ENCODE results near the gene PTTG1.
"Not testable (repeated sequence)": the region's sequence is repeated elsewhere in the genome, so short reads cannot be mapped to it uniquely, and the experiment has no call there.

The PTTG1 gene

DNA sequence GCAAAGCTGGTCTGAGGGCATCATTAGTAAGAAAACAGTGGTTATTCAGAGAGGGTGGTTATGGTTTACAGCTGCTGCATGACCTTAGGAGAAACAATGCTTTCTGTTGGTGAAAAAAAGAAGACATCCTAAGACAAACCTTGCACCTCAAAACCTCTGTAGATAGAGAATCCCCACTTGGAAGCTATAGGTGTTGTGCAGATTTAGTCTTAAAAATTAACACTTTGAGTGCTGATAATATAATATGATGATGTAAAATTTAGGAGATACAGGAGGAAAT lies 1.4 kb upstream of the PTTG1 start:
- no peak for DNase-seq (ENCODE audit: extremely low read depth in 1 of 2, low read depth in 1 of 2)

DNA sequence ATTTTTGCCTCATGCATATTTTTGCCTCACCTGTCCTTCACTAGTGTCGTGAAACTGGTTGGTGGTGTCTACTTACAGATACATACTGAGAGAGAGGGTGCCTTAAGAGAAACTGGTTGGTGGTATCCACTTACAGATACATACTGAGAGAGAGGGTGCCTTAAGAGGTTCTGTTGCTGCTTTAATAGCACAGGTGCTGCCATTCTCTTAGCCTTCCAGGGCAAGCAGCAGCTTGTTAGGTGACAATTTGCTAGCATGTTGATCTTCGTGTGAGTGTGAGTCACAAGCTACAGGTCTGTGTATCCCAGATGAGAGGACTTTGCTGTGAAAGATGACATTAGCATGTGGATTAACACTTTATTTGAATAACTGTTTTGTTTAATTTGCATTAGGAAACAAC lies 1.4 kb downstream of the PTTG1 start:
- no peak for DNase-seq (ENCODE audit: extremely low read depth in 1 of 2, low read depth in 1 of 2)

DNA sequence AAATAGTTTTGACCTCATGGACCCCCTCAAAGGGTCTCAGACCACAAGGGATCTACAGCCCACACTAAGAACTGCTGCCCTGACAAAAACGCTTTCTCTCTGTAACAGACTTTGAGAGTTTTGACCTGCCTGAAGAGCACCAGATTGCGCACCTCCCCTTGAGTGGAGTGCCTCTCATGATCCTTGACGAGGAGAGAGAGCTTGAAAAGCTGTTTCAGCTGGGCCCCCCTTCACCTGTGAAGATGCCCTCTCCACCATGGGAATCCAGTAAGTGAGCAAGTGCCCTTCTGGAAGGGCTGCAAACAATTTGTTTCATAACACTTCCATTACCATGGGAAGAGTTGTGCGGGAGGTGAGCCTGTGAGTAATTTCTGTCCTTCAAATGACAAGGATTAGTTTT lies 6.0 kb downstream of the PTTG1 start:
- DNase-seq (ENCODE audit: extremely low read depth in 1 of 2, low read depth in 1 of 2): no peak

DNA sequence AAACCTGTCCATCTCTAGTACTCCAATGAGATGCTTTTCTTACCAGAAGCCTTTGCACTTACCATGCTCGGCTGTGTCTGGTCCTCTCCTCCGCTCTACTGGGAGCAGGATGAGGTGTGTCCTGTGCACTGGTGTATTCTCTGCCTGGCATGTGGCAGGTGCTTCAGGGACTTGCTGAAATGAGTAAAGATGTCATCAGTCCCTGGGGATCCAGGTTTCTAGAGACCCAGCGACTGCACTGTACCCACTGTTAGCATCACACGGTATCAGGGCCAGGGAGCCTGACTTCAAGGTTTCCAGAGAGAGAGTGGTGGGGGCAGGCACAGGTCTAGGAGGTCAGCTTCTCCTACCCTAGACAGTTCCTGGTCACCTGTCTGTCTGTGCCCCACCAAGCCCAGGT lies 10.5 kb downstream of the PTTG1 start:
- no peak for DNase-seq (ENCODE audit: extremely low read depth in 1 of 2, low read depth in 1 of 2)

DNA sequence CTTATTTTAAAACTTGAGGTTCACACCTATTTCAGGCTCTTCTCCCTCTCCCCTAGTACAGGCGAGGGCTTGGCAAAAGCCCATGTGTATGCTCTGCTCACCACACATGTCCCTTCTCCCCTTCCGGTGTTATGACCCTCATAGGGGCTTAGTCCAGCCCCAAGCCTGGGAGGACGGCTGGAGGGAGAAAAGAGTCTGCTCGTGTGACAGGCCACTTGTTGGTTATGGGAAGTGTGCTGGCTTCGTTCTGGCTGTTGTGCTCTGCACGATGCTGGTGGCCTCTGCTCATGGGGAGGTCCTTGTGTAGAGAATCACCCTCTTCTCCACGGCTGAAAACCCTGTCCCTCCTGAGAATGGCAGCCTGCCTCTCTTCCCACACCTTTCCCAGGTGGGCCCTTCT lies 11.1 kb downstream of the PTTG1 start:
- no peak for DNase-seq (ENCODE audit: extremely low read depth in 1 of 2, low read depth in 1 of 2)

DNA sequence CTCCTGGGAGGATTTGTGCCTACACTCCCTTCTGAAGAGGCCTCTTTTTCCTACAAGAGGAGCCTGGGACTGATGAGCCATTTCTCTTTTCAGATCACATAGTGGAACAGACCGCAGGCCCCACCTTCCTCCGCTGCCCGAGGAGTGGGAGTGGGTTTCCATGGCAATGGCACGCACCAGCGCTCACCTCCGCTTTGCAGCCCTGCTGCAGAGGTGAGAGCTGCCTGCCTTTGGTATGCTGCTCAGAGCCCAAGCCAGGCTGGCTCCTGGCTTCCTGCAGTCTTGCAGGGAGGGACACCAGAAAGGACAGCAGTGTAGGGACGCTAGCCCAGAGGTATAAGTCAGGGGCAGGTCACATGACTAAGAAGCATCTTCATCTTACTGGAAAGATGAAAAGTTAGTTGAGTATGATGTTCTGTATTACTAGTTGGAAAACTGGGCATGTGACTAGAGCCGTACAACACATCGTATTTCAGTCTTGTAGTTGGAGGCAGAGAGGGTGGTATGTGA lies 12.4 kb downstream of the PTTG1 start:
- DNase-seq (ENCODE audit: extremely low read depth in 1 of 2, low read depth in 1 of 2): no peak

DNA sequence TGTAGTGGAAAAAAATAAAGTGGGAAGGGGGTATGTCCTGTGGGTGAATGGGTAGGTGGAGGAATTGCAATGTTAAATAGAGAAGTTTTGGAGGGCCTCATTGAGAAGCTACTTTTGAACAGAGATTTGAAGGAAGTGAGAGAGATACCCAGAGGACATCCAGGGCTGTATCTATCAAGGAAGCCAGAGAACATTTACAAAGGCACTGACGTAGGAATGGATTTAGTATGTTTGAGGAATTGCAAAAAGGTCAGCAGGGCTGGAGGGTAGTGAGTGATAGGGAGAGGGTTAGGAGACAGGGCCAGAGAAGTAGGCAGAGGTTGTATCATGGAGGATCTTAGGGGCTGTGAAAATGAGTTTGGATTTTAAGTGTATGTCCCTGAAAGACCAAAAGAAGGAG lies 13.9 kb downstream of the PTTG1 start:
- no peak for DNase-seq (ENCODE audit: extremely low read depth in 1 of 2, low read depth in 1 of 2)

DNA sequence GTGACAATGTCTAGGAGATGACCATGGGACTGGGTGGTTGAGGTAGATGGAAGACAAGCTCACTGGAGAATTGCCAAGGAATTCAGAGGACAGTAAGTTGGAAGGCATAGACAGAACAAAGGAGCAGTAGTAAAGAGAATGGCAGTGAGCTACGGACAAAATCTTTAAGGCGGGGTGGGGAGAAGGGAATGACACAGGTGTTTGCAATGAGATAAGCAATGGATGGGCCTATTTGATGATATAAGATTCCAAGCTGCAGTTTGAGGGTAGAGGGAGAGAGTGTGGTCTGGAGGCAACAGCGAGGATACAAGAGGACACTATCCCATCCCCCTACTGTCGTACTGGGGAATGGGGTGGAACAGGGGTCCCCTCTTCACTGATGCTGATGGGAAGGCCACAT lies 14.4 kb downstream of the PTTG1 start:
- no peak for DNase-seq (ENCODE audit: extremely low read depth in 1 of 2, low read depth in 1 of 2)

DNA sequence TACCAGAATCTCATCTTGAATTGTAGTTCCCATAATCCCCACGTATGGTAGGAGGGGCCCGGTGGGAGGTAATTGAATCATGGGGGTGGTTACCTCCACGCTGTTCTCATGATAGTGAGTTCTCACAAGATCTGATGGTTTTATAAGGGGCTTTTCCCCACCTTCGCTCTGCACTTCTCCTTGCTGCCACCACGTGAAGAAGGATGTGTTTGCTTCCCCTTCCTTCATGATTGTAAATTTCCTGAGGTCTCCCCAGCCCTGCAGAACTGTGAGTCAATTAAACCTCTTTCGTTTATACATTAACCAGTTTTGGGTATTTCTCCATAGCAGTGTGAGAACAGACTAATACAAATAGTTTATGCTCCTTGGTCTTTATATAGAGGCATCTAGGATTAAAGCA lies 15.0 kb downstream of the PTTG1 start:
- not testable (repeated sequence) for DNase-seq (ENCODE audit: extremely low read depth in 1 of 2, low read depth in 1 of 2)

DNA sequence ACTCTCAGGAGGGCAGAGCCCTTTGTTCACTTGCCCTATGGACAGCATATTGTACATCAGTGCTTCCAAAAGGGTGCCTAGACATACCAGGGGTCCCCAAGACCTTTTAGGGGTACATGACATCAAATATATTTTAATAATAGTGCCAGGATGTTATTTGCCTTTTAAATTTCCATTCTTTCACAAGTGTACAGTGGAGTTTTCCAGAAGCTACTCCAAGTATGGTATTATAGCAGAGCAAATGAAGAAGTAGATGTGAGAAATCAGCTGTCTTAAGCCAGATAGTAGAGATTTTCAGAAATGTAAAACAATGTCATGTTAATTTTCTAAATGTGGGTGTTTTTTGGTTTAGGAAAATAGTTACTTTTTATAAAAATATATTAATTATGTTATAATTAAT lies 15.6 kb downstream of the PTTG1 start:
- no peak for DNase-seq (ENCODE audit: extremely low read depth in 1 of 2, low read depth in 1 of 2)

DNA sequence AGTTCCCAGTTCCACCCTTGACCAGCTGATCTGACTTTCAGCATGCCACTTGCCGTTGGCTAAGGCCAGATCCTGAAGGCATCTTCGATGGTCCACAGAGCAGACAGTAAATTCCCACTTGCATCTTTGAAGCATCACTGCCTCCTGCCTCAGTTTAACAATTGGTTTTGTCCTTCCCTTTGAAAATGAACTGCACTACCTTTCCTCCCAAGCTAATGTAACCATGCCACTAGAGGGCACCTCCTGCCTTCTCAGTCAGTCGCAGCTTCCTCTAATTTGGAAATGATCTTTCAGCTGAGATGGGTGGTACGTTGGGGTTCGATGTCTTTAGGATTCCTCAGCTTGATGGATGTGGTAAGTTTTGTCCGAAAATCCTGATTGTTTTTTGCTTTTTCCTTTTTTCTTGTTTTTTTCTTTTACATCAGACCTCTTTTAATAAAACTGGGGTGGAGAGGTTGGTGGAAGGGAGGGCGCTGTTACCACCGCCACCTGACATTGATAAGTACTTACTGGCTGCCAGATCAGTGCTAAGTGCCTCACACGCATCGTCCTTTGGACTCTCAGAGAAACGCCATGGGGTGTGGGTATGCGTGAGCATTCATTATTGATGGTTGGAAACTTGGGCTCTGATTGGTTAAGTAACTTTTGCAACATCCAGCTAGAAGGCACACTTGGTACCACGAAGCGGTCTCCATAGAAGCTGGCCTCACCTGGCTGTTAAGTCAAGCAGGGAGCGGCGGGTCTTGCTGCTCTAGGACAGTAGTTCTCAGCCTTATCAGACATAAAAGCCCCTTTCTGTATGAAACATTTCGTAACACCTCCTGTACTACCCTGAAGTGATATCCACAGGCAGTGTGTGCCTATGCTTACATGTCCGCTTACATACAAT lies 16.9 kb downstream of the PTTG1 start:
- peak in 1 of 2 donors; percentile 26 for DNase-seq (ENCODE audit: extremely low read depth in 1 of 2, low read depth in 1 of 2)

DNA sequence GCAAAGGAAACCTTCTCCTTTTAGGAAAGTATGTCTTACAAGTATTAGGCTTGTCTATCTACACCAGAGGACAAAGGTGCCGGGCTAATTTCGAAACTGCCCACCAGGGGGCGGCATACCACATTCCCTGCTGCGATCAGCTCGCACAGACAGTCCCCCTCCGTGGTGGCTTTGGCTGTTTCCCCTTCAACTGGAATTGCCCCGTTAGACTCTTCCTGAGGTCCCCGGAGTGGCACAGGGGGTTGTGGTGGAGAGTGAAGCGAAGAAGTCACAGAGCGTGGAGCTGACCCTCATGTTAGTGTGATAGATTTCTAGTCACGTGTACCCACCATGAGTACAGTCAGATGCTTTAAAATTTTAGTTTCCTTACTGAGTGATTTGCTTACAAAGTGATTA lies 17.5 kb downstream of the PTTG1 start:
- DNase-seq (ENCODE audit: extremely low read depth in 1 of 2, low read depth in 1 of 2): peak; percentile 70 to 83

DNA sequence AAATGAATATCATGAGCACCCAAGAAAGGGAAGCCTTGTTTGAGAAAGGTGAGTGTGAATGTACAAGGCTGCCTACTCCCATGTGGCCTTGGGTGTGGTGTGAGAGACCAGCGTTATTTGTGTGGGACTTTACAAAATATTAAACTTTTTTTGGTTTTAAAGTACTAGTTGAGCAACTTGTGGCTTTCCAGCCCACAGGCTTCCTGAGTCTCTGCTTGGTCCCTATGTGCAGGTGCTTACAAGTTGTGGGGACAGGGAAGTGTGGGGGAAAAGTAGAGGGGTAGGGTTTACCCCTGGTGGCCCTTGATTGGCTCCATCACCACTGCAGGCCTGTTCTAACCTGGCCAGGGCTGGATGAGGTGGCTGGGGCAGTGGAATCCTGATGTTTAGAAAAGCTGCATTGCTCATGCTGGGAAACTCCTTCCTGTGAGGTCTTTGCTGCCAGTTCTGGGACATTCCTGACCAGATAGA lies 19.7 kb downstream of the PTTG1 start:
- no peak for DNase-seq (ENCODE audit: extremely low read depth in 1 of 2, low read depth in 1 of 2)

DNA sequence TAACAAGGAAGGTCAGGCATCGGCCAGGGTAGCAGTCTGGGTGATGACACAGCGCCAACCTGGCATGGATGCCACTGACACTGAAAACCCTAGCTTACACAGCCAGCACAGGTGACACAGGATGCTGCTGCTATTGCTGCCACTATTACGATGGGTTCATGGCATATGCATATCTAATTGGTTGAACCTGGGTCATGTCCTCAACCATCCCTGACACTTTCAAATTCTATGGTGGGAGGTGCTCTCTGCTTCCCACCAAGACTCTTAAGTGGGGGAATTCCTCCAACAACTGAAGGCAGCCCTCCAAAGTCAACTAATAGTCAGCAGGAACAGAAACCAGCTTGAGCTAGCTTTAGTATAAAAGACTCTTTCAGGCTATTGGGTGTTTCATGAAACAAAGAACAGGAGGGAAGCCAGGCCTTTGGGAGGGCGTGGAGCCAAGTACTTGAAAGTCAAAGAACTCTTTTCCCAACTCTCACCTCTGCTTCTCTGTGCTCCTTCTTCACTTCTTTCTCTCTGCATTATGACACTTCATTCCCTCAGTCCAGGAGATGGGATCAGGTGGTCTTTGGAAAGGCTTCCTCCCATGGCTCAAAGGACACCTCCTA lies 21.3 kb downstream of the PTTG1 start:
- no peak for DNase-seq (ENCODE audit: extremely low read depth in 1 of 2, low read depth in 1 of 2)

DNA sequence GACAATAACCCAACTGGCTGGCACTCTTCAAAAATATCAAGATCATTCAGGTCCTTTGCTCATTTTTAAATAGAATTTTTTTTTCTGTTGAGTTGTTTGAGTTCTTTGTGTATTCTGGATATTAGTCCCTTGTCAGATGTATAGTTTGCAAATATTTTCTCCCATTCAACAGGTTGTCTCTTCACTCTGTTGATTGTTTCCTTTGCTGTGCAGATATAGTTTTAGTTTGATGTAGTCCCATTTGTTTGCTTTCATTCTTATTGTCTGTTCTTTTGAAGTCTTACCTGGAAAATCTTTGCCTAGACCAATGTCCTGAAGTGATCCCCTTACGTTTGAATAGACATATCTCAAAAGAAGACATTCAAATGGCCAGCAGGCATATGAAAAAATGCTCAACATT lies 22.8 kb downstream of the PTTG1 start:
- DNase-seq (ENCODE audit: extremely low read depth in 1 of 2, low read depth in 1 of 2): no peak

DNA sequence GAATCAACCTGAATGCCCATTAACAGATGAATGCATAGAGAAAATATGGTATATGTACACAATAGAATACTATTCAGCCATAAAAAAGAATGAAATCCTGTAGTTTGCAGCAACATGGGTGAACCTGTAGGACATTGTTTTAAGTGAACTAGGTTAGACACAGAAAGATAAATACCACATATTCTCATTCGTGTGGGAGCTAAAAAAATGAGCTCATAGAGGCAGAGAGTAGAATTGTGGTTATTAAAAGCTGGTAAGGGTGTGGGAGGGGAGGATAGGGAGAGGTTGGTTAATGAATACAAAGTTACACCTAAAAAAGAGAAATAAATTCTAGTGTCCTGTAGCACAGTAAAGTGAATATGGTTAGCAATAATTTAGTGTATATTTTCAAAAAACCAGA lies 23.5 kb downstream of the PTTG1 start:
- no peak for DNase-seq (ENCODE audit: extremely low read depth in 1 of 2, low read depth in 1 of 2)

DNA sequence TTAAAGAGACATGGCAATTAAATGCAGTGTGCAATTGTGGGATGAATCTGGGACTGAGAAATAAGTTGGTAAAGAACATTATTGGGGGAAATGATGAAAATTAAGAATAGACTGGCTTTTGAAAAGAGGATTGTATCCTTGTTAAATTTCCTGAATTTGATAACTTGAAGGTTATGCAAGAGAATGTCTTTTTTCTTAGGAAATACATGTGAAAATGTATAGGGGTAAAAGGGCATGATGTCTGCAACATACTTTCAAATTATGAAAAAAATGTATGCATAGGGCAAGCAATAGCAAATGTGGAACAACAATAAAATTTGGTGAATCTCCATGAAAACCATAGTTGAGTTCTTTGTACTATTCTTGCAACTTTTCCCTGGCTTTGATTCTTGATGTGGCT lies 24.1 kb downstream of the PTTG1 start:
- DNase-seq (ENCODE audit: extremely low read depth in 1 of 2, low read depth in 1 of 2): no peak

DNA sequence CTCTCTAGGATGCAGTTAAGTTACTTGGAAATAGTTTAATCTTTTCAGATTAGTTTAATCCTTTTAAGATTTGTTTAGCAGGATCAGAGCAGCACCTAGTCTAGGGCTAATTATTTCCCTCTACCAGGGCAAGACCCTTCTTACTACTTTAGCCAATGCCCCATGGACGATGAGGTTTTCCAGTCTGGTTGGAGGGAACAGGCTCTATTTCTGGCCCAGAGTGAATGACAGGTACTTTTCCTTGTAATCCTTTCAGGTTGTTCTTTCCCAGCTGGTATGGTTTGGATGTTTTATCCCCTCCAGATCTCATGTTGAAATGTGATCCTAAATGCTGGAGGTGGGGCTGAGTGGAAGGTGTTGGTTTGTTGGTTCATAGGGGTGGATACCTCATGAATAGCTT lies 27.2 kb downstream of the PTTG1 start:
- DNase-seq (ENCODE audit: extremely low read depth in 1 of 2, low read depth in 1 of 2): no peak

DNA sequence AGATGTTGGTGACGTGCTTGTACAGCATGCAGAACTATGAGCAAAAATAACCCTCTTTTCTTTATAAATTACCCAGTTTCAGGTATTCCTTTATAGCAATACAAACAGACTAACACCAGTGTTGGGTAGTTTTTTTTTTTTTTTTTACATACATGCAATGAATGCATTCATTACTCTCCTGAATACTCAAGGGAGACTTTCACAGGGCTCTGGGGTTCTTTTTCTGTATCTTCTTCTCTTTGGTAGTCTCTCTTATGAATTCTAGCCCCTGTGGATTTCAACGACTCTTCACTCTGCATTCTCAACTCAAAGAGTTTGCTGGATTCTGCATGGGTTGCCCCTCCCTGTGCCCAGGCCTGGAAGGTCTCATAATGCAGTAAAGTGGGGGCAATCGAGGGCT lies 27.8 kb downstream of the PTTG1 start:
- no peak for DNase-seq (ENCODE audit: extremely low read depth in 1 of 2, low read depth in 1 of 2)

DNA sequence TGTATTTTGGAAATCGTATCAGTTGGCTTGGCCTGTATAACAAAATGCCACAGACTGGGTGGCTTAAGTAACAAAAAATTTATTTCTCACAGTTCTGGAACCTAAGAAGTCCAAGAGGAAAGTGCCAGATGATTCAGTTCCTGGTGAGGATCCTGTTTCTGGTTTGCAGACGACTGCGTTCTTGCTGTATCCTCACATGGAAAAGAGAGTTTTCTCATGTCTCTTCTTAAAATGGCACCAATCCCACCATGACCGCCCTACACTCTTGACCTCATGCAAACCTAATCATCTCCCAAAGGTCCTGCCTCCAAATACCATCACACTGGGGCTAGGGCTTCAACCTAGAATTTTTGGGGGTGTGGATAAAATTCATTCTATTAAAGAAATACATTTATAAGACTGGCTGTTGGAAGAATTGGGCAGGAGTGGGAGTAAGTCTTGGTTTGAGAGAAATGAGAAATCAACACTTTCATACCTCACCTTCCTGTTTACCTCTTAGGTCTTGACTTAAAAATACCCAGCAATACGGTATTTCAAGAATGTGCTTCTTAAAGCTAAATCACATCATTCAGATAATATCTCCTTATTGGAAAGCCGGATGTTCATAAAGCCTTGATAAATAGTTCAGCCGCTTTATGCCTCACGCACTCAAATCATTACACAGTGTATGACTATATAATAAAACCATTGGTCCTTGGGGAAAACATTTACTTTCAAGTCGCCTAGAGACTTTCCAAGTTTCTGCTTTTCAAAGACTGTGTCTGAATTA lies 28.7 kb downstream of the PTTG1 start:
- no peak for DNase-seq (ENCODE audit: extremely low read depth in 1 of 2, low read depth in 1 of 2)

DNA sequence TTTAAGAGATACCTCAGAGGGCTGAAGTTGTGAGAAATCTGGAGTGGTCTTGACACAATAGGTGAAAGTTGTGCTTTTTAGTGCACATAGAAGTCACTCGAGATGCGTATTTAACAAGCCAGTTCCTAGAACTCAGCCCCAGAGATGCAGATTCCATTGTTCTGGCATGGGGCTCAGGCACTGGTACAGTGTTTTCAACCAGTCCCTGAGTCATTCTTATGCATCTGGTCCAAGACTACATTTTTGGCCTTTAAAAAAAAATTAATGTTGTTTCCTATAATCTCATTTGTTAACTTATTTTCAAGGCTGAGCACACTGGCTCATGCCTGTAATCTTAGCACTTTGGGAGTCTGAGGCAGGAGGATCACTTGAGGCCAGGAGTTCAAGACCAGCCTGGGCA lies 29.6 kb downstream of the PTTG1 start:
- no peak for DNase-seq (ENCODE audit: extremely low read depth in 1 of 2, low read depth in 1 of 2)

DNA sequence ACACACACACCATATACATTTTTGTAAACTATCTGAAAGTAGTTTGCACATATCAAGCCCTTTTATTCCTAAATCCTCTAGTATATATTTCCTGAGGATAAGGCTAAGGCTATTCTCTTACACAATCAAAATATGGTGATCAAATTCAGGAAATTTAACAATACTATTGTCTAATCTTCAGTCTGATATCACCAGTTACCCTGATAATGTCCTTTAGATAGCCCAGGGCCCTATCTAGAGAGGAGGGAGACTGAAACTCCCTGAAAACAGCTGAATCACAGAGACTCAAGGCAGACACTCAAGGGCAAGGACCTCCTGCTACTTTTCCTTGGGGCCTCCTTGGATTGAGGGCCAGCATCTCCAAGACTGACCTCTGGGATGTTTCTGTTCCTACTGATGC lies 30.4 kb downstream of the PTTG1 start:
- no peak for DNase-seq (ENCODE audit: extremely low read depth in 1 of 2, low read depth in 1 of 2)
